GM19043 (cell line): Measurements from ENCODE around the gene RAB1A.

Source experiments
- ATAC-seq: cut with Tn5 transposase; IDR thresholded peaks from one replicate; pipeline ENCODE4 v1.9.1; 2021; ENCODE audit warnings: low read depth; ENCODE audit not compliant: unreplicated experiment

The RAB1A gene

DNA sequence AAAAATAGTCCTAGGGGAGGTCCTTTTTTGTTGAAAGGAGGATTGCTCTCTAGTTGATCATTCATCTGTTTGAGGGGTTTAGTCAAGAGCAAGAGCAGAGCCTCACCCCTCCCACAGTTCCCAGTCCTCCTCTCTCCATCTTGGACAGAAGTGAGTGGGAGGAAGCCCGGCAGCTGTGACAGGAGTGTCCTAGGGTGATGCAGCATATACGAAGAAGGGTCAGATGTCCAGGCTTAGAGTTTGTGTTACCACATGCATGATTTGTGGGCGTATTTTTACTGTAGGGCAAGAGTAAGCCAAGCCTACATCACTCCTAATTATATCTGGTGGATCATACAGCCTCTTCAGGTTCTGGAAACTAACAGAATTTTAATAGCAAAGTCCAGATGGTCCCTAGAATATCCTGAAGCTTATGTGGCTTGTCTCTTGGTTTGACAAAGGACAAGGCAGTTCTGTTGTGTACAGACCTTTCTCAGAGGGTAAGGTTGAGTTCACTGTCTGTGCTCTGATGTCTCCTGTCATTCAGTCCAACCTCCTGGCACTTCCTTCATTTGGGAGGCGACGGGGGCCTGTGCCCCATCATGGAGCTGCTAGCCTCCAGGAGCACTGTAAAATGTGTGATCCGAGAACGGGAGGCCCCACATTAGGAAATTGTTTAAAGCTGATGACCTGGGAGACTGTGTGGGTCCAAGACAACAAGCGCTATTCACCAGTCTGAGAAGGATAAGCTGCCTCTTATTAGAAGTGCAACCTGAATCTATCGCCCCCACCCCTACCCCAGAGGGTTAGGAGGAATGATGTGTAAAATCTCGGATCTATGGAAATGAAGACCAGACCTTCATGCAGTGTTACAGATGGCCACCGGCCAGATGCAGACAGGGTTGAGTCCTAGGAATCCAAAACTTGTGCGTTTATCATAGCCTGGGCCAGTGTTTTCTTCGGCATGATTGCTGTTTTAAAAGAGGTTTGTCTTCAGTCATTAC, 66.8 kb downstream of the RAB1A start:
- ATAC-seq, result no peak

DNA sequence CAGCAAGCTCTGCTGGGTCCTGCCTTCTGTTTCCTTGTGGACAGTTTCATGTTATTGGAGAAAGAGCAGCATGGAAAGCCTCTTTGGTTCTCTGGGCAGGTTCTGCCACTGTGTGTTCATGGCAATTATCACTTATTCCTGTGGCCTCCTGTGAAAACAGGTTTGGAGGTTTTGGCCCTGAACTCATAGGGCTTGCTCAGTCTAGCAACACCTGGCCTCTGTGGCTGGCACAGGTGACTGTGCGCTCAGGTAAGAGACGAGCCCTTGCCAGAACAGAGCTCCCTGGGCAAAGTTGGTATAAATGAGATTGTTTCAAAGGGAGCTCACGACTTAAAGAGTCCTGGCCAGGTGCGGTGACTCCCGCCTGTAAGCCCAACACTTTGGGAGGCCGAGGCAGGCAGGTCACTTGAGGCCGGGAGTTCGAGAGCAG, 68.0 kb downstream of the RAB1A start:
- ATAC-seq, result no peak

DNA sequence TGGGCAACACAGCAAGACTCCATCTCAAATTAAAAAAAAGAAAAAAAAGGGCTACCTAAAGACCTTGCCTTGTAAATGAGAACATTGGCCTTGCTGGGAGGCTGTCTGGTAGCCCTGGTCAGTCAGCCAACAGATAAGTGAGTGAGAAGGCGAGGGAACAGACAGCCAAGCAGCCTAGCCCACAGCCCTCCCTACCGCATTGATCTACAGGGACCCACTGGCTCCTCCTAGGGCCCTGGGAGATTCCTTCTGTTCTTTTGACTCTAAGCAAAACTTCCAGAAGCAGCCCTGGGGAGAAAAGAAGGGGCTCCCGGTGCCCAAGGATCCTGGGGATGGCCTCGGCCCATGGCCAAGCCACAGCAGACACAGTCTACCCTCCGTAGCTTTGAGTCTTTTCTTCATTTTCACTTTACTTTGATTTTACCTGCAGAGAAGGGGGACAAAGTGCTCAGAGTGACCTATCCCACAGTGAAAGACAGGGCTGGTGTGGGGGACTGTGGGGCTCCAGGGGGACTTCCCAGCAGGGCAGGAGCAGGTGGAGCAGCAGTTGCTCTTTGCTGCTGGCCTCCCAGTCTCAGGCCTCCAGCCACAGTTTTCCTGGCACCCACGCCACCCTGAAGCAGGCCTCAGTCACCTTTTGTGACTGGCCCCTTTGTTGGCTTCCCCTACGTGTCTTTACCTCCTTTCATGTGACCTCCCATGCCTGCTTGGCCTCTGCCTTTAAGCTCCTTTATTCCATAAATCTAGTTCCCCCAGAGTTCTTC, 68.6 kb downstream of the RAB1A start:
- ATAC-seq, result no peak

DNA sequence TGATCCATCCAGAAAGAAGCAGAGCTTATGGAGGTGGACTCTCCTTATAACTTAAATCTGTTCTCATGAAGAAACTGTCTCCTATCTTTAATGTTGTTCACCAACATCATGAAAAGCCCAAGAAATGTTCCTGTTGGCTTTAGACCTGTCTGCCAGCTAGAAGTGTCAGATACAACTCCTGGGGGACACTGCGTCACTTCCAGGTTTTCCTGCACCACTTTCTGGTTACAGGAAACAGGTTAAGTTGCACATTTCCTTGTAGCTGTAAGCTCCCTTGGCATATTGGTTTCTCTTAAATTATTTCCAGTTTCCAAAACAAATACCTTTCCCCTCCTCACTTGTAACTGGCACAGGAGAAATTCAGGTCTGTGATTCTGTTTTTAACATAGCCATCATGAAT, 70.8 kb downstream of the RAB1A start:
- no peak for ATAC-seq

DNA sequence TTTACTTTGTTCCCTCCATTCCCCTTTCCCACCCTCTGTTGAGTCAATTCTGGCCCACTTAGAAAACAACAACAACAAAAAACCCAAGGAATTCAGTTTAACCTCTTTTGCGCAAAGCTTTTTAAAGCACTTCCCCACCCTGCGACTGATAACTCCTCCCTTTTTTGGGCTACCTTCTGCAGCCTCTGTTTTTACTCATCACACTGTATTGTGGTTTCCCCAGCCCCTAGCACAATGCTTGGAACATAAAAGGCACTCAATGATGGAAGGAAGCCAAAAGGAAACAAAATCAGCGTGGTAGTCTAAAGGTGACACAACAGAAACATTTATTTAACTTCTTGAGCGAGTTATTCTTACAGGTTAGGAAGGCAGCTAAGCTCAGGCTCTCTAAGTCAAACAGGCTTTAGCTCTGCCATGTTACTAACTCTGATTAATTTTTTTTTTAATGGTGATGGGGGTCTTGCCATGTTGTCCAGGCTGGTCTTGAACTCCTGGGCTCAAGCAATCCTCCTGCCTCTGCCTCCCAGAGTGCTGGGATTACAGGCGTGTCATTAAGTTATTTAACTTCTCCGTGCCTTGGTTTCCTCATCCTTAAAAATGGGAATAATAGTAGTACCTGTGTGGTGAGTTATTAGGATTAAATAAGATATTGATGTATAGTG, 72.4 kb downstream of the RAB1A start:
- peak; percentile 26 for ATAC-seq

DNA sequence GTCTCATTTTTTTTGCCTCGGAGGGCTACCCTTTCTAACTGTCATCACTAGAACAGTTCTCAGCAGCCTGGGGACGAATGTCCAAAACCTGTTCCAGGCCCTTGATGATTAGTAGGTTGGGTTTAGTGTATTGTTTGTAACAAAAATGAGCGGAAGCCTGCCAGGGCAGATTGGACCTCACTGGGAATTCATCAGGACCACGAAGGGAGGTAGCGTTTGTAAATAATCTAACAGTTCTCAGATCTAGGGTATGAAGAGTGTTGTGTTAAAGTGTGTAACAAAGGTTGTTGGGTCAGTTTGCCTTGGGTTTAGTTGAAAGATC, 72.9 kb downstream of the RAB1A start:
- no peak for ATAC-seq

DNA sequence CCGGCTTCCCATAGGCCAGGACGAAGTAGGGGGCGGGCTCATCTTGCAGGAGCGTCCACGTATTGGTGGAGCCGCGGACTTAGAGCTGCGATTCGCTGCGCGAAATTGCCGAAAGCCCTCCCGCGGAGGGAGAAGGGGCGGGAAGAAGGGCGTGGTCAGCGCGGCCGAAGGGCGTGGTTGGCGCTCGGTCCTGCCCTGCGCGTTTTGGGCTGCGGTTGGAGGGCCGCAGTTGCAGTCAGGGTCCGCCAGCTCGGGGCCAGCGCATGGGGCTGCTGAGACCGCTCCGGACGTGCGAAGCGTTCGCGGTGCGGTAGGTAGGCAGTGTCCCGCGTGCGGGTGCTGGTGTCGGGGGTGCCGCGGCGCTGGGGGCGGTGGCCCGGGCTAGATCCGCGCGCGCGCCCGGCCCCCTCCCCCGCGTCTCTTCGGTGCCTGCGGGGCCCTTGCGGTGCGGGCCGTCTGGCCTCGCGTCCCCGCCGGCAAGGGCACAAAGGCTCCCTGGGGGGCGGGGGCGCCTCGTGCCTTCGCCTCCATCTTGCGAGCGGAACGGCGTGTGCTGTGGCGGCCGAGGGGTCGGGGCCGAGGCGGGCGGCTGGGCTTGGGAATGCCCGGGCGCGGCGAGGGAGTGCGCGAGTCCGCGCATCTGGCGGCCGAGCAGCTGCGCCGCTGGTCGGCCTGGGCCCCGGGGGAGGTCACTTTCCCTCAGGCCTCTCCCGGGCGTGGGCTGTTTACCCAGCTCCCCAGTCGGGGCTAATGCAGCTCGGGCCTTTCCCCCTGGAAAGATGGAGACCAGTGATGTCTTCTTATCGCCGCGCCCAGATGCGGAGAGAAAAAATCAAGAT, 73.5 kb downstream of the RAB1A start, which contains the start of gene CEP68:
TSS of gene CEP68 (plus strand) at position 202 of the 839 bp plus-strand sequence. CDS start 13,029 bp downstream, outside the sequence.
- peak; percentile 78 for ATAC-seq

DNA sequence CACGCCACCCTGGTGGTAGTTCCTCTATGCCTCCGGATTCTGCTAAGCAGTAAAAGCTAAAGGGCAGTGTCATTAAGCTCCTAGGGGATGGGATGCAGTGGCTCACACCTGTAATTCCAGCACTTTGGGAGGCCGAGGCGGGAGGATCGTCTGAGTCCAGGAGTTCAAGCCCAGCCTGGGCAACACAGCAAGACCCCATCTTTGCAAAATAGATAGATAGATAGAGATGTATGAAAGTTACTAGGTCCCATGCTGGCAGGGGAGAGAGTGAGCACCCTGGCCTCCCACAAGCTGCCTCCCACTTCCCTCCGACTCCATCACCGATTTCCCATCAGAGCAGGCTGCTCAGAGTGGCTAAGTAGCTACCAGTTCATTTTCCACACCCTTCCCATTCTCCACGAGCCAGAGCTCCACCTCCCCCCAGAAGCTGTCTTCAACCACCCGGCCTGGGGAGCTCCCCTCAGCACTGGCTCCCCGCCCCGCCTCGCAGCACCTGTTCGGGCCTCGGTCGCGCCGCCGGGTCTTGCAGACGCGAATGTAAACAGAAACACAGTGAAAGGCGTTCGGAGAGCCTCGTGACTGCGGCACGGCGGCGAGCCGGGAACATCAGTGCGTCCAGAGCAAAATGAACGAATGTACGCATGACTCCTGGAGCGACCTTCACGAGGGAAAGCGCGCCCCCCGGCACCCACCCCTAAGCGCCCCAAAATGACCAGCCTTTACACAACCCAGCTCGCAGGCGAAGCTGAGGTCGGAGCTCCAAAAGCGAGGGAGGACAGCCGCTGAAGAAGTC, 74.3 kb downstream of the RAB1A start:
- ATAC-seq, result peak; percentile 29

DNA sequence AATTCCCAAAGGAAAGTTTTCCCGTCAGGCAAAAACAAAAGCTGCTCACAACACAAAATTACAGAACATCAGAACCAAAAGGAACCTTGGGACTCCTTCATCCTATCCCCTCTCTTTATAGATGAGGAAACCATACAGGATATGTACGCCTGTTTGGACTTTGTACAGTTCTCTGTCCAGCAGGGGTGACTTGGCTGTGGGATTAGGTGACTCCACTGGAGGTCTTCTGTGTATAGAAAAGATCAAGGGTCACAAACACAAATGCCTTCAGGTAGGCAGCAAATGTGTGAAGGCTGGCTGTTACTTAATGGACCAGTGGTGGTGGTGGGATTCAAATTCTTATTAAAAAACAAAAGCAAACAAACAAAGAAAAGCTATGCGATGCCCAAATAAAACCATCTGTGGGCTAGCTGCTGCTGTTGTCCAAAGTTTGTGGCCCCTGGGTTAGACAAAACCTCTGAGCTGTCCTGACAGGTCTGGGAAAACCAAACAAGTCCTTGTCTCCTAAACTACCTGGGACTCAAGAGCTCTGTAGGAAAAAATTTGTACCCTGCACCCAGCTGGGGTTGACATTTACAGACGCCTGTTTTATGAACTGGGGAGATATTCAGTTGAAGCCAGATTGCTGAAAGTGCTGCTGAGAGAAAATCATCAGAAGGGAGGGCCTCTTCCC, 75.0 kb downstream of the RAB1A start:
- no peak for ATAC-seq

DNA sequence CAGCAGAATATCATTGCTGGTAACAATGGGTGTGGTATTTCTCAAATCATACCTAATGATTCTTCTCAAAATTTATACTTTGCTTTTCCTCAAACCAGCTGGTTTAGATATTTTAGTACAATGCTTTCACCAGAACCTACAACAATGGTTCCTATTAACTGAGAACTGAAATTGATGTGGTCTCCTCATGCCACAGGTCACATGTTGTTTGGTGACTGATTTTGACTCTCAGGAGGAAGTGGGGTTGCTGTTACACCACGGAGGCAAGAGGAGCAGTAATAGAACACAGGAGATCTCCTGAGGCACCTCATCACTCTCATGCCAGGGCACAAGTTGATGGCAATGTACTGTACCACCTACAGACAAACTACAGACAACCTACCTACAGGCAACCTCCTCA, 76.7 kb downstream of the RAB1A start:
- ATAC-seq, result peak; percentile 48

DNA sequence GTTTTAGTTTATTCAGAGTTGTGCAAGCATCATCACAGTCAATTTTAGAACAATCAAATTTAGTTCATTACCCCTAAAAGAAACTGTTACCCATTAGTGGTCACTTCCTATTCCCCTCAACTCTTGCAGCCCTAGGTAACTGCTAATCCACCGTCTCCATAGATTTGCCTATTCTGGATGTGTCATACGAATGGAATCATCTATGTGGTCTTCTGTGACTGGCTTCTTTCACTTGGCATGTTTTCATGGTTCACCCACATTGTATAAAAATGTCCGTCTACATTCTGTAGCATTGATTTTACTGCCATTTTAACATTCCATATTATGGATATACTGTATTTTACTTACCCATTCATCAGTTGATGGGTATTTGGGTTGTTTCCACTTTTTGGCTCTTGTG, 79.0 kb downstream of the RAB1A start:
- no peak for ATAC-seq

DNA sequence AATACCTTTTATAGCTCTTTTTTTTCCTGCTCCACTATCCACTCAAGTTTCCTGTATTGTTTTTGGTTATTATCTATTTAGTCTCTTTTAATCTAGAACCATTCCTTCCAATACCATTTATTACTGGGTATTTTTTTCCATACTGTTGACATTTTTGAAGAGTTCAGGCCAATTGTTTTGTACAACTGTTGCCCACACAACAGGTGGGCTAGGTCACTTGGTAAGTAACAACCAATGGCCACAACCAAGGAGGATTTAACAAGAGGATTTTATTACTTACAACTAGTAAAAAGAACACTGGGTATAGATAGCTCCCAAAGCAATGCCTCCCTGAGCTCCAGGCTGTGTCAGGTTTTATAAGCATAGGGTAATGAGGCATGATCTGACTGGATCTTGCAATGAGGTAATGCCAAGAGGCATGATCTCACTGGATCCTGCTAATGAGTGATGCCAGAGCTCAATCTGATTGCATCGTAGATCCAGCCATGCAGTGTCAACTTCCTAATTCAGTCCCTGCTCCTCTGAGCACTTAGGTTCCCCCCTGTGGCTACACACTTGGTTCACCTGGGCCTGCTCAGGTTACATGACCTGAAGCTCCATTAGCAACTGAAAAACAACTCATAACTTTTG, 80.8 kb downstream of the RAB1A start:
- no peak for ATAC-seq

DNA sequence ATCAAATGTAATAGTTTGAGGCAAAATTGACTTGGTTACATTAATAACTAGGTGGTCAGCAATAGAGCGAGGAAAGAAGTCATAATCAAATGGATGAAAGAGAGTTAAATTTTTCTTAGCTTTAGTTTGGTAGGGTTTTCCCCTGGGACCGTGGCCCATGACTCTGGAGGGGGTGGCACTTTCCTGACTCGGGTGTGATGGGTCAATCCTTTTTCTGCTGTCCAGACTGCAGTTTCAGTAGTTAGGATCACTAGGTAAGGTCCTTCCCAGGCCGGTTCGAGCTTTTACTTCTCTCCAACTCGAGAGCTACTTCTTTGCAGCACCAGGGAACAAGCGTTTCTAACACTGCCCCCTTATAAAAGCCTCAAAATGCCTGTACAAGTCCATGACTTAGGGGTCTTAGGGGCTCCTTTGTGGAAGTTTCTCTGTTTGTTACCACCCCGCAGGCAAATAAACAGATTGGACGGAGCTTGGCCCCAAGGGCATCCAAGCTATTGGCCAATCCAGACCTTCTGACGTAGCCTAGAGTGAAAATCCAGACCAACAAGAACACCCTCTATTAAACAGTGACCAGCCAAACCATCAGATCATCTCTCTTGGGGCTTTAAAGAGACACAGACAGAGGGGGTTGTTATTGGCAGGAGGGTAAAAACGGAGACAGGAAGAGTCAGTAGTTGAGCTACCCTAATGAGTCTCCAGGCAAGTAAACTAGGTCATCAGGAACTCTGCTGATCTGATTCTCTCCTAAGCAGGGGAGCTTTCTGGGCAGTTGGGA, 83.1 kb downstream of the RAB1A start:
- ATAC-seq, result no peak

DNA sequence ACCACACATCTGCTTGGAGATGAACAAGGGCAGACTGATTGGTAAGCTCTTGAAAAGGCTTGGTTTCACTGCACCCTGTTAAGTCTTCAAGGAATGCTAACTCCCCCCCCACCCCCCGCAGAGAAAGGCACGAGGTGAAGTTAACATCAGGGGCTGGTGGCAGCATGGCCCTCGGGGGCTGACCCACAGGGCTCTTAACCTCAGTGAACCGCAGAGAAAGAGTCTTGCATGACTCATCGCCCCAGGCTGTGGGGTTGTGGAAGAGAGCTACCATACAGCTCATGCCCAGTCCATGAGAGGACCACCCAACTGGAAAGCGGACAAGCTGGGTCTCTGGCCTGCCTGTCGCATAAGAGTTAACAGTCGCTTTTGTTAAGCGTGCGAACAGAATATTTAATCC, 84.3 kb downstream of the RAB1A start:
- ATAC-seq, result no peak

DNA sequence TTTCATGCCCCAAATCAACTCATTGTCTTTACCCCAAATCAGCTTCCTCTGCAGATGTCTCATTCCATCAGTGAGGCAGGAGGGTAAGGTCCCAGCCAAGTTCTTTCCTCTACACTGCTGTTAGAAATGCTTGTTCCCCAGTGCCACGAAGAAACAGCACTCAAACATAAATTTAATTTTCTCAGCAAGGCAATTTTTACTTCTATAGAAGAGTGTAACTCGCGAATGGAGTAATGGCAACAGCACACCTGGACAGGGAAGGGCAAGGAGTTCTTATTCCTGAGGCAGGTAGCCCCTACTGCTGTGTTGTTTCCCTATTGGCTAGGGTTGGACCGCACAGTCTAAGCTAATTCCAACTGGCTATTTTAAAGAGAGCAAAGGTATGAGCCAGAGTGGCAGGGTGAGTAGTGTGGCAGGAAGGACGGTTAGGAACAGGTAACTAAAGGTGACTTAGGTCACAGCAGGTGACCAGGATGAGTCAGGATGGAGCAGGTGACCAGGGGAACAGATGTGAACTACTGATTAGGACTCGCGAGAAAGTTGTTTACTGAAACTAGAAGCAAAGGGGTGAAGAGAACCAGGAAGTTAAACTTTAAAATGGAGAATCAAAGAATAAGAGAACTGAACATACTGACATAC, 85.7 kb downstream of the RAB1A start:
- ATAC-seq, result no peak

DNA sequence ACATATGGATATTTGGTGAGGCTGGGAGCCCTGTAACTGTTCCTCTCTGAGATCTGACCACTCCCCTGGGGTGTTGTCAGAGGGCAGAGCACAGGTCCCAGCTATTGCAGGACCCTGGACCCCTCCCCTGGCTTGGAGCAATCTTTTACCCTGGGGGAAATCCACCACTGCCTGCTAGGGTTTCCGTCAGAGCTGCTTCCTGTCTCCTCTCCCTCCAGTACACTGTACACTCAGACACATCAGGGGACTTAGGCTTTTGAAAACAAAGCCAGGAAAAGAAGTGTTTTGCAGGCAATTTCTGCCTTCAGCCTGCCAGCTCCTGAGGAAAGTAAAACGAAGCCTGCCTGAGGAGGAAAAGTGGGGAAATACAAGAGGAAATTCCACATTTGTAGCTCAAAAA, 86.9 kb downstream of the RAB1A start:
- no peak for ATAC-seq
